ENCODE measurements around the gene BPIFB2.
A peak's percentile ranks its signal among the peaks of the same experiment; 100 is the strongest.

The BPIFB2 gene

DNA sequence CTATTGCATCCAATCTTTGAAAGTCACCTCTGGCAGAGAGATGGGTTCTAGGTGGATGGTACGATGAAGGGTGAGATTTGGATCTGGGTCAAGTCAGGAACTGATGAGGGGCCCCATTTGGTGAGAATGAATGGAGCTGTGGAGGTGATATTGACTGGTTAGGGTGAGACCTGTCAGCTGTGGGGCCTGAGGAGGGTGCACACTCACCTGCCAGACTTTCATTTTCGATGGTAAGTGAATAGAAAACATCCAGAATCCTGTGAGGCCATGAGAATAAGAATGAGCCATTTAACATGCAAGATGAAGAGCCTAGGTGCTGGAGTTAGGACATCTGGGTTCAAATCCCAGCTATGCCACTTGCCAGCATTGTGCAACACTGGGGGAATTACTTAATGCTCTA lies 10.1 kb upstream of the BPIFB2 start:
- in situ Hi-C loops (cut with HindIII; ENCODE audit: low pct_unique_long_range_greater_than_20kb, low sequenced_read_pairs), result no loop called here
- no peak for TF ChIP-seq JUND (IDR thresholded peaks at IDR 0.05; ENCODE audit: low read depth)
- no peak for DNase-seq (ENCODE audit: low read depth in 1 of 2, low spot score in 1 of 2)

DNA sequence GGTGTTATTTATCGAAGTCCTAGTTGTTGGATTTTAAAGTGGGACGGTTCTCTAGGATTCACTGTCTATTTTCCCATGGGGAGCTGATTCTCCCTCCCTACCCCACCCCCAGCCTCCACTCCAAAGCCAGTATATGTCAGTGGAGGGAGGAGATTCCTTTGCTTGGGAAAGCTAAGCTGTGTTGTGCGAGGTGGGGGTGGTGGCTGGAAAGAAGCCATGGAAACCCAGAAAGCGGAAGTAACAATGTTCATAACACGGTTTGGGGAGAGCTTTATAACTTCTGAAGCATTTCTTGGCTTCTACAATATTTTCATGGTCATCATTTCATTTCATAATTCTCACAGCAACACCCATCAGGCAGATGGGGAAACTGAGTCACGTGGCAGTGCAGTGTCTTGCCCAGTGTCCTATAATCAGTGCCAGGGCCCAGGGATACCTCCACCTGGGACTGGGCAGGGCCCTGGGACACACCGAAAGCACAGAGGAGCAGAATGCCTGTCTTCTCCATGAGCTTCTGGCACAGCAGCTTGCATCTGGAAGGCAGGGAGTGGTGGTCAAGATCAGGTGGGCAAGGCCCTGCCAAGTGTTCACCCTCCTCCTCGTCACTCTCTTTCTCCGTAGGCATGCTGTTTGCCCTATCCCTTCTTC lies 7.8 kb upstream of the BPIFB2 start:
- in situ Hi-C loops (cut with HindIII; ENCODE audit: low pct_unique_long_range_greater_than_20kb, low sequenced_read_pairs), result no loop called here
- DNase-seq (ENCODE audit: low read depth in 1 of 2, low spot score in 1 of 2), result no peak
- TF ChIP-seq JUND (IDR thresholded peaks at IDR 0.05; ENCODE audit: low read depth), result no peak

DNA sequence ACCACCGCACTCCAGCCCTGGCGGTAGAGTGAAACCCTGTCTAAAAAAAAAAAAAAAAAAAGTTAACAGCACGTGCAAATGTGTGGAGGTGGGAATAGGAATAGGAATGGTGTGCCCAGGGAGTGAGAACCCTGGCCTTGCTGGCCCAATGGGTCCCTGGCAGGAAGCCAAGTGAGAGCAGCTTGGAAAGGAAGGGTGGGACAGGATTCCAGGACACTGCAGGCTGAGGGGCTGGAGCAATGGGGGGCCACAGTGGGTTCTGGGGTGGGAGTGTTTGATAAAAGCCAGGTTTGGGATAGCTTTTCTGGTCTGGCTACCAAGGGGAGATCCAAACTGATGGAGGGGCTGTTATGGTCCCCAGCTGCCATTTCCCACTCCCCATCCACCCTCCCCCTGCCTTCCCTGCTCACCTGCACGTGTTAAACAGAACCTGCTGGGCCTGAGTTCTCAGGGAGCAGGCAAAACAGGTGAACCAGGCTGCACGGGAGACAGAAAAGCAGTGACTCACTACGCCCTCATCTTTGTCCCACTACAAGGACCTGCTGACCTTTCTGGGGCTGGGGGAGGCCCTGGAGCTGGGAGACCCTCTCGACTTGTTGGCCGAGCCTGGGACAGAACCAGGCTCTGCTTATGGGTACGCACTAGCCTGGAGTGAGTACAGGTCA lies 6.6 kb upstream of the BPIFB2 start:
- in situ Hi-C loops (cut with HindIII; ENCODE audit: low pct_unique_long_range_greater_than_20kb, low sequenced_read_pairs), result no loop called here
- peak in 1 of 2 experiments; percentile 47 for DNase-seq (ENCODE audit: low read depth in 1 of 2, low spot score in 1 of 2)
- TF ChIP-seq JUND (IDR thresholded peaks at IDR 0.05; ENCODE audit: low read depth), result no peak

DNA sequence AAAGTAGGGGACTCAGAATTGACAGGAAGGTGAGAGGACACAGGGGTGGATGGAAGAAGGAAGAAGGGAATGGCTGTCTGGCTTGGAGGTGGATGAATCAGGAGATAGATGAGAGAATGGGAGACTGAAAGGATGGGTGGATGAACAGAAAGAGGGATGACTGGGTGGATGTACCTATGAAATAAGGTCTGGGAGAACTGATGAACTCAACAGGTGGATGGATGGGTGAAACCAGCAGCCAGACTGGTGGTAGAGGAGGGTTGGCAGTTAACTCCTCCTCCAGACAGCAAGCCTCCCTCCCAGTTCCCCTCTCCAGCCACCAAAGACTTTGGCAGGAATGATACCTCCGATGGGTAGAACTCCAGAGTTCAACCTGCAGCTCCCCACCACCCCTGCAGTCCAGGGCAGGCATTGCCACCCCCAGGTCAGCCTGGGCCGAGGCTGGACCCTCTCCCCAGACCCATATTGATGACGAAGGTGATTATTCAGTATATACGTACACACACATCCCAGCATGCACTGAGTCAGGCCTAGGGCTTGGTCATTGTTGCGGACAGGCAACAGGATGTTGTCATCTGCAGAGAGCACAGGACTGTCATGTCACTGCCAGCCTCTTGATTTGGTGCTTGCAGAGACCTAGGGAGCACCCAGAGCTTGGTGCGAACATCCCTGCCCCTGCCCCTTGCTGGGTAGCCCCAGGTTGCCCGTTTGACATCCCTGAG lies 5.3 kb upstream of the BPIFB2 start:
- no peak for DNase-seq (ENCODE audit: low read depth in 1 of 2, low spot score in 1 of 2)
- in situ Hi-C loops (cut with HindIII; ENCODE audit: low pct_unique_long_range_greater_than_20kb, low sequenced_read_pairs), result no loop called here
- no peak for TF ChIP-seq JUND (IDR thresholded peaks at IDR 0.05; ENCODE audit: low read depth)

DNA sequence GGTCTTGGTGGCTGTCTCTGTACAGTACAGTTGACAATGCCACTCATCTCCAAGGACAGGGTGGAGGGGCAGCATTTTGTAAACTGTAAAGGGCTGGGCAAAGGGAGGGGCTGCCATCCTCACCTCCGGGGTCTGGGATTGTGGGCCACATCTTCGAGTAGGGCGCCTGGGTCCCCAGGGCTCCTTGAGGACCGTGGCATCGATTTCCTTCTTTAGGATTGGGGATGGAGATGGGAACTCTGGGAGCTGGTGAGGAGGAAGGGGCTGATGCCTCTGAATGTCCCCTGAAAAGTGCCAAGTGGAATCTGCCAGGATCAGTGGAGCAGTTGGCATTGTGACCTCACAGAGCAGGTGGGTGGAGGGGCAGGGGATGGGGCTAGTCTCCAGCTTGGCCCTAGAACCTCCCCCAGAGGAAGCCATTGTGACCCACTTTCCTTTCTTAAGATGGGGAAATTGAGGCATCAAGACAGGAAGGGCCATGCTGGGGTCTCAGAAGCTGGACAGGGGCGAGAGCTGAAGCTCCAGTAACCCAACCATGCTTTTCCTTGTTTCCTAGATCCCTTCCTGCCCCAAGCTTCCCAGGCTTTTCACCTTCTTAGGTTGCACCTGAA lies 3.3 kb upstream of the BPIFB2 start, which contains the start of gene SUN5:
Gene SUN5, minus strand, starts transcription at position 293 of the 611 bp plus-strand sequence. Its CDS starts 93 bp downstream, at position 200.
- no peak for TF ChIP-seq JUND (IDR thresholded peaks at IDR 0.05; ENCODE audit: low read depth)
- in situ Hi-C loops (cut with HindIII; ENCODE audit: low pct_unique_long_range_greater_than_20kb, low sequenced_read_pairs), result no loop called here
- DNase-seq (ENCODE audit: low read depth in 1 of 2, low spot score in 1 of 2), result no peak

DNA sequence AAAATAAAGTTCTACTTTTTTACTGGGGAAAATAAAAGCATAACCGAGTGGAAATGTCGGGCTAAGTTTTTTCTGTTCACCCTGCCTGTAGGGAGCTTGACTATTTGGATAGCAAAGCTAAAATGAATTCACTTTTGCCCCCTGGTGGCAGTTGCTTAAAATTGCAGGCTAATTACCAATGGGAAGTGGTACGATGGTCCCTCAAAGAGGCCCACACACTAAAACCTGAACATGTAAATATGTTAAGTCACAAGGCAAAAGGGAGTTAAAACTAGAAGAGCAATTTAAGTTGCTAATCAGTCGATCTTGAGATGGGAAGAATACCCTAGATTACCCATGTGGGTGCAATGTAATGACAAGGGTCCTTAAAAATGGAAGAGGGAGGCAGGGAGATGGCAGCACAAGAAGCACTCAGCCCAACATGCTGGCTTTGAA lies 2.4 kb upstream of the BPIFB2 start:
- no peak for DNase-seq (ENCODE audit: low read depth in 1 of 2, low spot score in 1 of 2)
- in situ Hi-C loops (cut with HindIII; ENCODE audit: low pct_unique_long_range_greater_than_20kb, low sequenced_read_pairs), result no loop called here
- no peak for TF ChIP-seq JUND (IDR thresholded peaks at IDR 0.05; ENCODE audit: low read depth)

DNA sequence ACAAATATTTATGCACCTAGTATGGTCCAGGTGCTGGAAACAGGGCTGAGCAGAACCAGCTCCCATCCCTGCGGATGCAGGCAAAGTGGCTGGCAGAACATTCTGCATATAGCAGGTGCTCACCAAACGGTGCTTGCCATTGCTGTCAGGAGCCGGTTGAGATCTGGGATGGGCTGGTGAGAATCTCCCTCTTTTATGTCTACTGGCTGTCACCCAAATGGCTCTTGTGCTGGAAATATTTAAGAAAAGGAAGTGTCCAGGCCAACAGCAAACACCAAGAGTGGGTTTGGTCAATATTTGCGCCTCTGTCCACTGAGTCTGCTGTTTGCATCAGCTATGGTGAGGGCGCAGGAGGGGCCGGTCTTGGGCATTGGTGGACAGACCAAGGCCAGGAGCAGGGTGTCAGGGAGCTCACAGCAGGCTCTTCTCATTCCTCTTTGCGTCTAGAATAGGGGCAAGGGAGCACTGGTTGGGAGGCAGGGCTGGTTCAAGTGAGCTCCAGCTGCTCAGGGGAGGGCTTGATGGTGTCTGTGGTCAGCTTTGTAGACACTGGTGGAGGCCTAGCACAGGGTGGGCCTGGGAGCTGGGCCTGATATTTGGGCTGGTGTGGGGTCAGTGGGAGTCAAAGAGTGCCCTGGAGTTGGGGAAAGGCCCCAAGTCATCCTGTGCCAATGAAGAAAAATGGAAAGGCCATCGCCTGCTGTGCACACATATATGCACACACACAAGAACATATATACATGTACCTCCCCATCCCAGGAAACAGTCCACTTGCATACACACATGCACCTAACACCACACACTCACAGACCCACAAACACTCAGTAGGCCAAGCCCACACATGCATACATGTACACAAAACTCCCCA lies 1.4 kb upstream of the BPIFB2 start:
- no peak for DNase-seq (ENCODE audit: low read depth in 1 of 2, low spot score in 1 of 2)
- in situ Hi-C loops (cut with HindIII; ENCODE audit: low pct_unique_long_range_greater_than_20kb, low sequenced_read_pairs), result no loop called here
- TF ChIP-seq JUND (IDR thresholded peaks at IDR 0.05; ENCODE audit: low read depth), result no peak

DNA sequence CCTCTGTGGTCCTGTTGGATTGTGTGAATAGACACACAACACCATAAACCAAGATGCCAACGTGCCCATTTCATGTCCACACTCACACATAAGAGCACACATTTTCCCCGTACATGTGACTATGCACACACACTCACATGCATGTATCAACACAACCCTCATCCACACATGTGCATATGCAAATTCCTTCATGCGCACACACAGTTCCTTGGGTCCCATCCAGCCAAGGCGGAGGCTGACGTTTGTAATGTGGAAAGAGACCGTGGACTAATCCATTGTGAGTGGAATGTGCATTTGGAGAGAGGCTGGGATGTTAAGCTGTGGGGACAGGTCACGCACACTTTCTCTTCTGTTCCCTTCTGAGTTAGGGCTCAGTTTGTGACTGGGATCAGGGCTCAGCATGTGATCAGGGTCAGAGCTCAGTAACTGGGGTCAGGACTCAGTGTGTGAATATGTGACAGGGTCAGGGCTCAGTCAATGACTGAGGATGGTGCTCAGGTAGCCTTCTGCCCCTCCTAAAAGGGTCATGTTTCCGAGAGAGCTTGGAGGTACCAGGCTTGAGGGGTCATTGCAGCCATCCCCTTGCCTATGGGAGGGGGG lies 628 bp upstream of the BPIFB2 start:
- DNase-seq (ENCODE audit: low read depth in 1 of 2, low spot score in 1 of 2), result no peak
- in situ Hi-C loops (cut with HindIII; ENCODE audit: low pct_unique_long_range_greater_than_20kb, low sequenced_read_pairs), result no loop called here

DNA sequence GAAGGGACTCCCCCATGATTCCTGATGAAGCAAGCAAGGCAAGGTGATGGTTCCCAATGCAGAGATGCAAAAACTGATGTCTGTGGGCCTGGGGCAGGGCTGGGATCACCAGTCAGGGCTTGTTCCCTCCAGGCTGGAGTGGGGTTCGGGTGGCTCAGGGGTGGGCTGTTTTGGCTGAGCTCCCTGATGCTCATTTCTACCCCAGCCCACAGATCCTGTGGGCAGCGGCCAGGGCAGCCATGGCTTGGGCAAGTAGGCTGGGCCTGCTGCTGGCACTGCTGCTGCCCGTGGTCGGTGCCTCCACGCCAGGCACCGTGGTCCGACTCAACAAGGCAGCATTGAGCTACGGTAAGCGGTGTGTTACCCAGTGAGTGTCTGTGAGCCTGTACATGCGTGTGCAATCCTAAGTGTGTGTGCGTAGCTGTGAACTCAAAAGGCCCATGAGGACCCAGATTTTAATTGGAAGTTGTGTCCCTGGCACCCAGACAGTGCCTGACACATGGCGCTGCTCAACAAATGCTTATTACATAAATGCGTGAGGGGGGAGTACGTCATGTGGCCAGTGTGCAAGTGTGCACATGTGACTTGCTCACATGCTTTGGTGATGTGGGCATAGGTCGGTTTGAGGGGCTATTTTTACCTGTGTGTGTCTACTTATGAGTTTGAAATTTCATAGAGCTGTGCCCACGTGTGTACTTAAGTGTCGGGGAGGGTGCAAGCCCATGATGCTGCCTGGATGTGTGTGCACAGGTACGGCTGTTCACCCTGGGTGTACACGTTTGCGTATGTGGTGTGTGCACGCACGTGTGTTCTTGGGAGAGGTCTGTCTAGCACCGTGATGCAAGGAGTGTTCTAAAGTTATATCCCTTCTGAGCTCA lies 1.1 kb downstream of the BPIFB2 start:
- no peak for DNase-seq (ENCODE audit: low read depth in 1 of 2, low spot score in 1 of 2)
- in situ Hi-C loops (cut with HindIII; ENCODE audit: low pct_unique_long_range_greater_than_20kb, low sequenced_read_pairs), result no loop called here
- no peak for TF ChIP-seq JUND (IDR thresholded peaks at IDR 0.05; ENCODE audit: low read depth)

More for the DNA sequence above, 628 bp upstream of the BPIFB2 start:
- TF ChIP-seq JUND (IDR thresholded peaks at IDR 0.05; ENCODE audit: low read depth), result no peak

DNA sequence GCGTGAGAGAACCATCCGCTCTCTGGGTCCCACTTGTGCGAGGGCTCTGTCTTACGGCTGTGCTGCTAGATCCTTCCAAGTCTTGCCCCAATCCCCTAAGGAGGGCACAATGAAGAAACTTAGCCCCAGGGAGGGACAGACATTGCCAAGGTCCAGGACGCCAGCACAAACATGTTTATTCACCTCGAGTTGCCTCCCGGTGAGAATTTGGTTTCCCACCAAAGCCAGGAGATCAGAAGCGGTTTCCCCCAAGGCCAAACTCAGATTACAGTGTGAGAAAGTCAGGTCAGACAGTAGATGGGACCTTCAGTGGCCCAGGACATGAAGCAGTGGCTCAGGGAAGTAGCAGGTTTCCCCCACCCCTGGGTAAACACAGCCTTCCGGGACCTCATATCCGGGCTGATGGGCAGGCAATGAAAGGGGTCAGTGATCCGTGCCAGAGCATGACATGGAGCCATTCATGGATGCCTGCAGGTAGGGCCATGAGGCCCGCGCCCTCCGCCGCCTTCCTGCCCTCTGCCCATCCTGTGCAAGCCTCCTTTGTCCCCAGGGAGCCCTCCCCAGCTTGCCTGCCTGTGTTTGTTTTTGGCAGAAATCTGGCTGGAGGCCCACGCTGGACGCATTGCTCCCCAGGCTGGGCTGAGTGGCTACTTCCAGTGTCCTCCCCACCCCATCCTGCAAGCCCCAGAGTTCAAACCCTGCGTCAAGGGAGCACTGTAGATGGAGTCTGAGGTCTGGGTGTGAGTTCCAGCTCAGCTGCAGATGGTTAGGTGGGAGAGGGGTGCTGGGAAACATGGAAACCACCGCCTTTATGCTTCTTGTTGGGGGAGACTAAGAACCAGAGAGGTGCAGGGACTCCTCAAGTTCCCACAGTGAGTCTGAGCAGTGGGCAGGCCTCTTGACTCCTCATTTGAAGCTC lies 2.0 kb downstream of the BPIFB2 start:
- no peak for TF ChIP-seq JUND (IDR thresholded peaks at IDR 0.05; ENCODE audit: low read depth)
- DNase-seq (ENCODE audit: low read depth in 1 of 2, low spot score in 1 of 2), result peak in 1 of 2 experiments; percentile 44

More for the DNA sequence above, 2.0 kb downstream of the BPIFB2 start:
- in situ Hi-C loops (cut with HindIII; ENCODE audit: low pct_unique_long_range_greater_than_20kb, low sequenced_read_pairs), result no loop called here
